ENCODE measurements around the gene STMP1. TPM values are rescaled to one million over a fixed set of nuclear protein-coding genes. Genes with fewer than 3 reads are reported as not detected.
"Not testable (repeated sequence)": the region's sequence is repeated elsewhere in the genome, so short reads cannot be mapped to it uniquely, and the experiment has no call there.

STMP1 gene
- total RNA-seq, 1 experiment from 2014 or later = 25.6 TPM

- Mint-ChIP-seq H3K9me3 (ENCODE audit: low read depth, unreplicated experiment) (no peaks in the 10 kb centered on the region), H3K27ac (ENCODE audit: unreplicated experiment) (no peak overlapping the region), H3K4me1 (ENCODE audit: low read depth, unreplicated experiment) (no peaks in the 10 kb centered on the region), H3K36me3 (ENCODE audit: insufficient read depth, unreplicated experiment) (no peaks in the 10 kb centered on the region), H3K27me3 (ENCODE audit: unreplicated experiment) (no peaks in the 10 kb centered on the region), H3K4me3 (ENCODE audit: low read depth, unreplicated experiment) (no peak overlapping the region)
- no peak for DNase-seq
- no peak for TF ChIP-seq CTCF (IDR thresholded peaks at IDR 0.05; ENCODE audit: unreplicated experiment)
- CTCF ChIA-PET = no interaction called here
- intact Hi-C loops (cut with micrococcal nuclease; ENCODE audit: unreplicated experiment) = no loop called here
- no TSS peak for BruUV-seq (replicated peaks)
Observed at GRCh38 chr7:135690566-135690965, 28.3 kb downstream of the STMP1 start.

GRCh38 chr7:135692055-135692454 lies 29.7 kb downstream of the STMP1 start:
- CTCF ChIA-PET = no interaction called here

GRCh38 chr7:135692606-135693005 lies 30.3 kb downstream of the STMP1 start:
- H3K27me3 Mint-ChIP-seq (ENCODE audit: unreplicated experiment); H3K9me3 Mint-ChIP-seq (ENCODE audit: low read depth, unreplicated experiment); BruUV-seq (replicated peaks); H3K4me1 Mint-ChIP-seq (ENCODE audit: low read depth, unreplicated experiment); H3K4me3 Mint-ChIP-seq (ENCODE audit: low read depth, unreplicated experiment); CTCF ChIA-PET; H3K27ac Mint-ChIP-seq (ENCODE audit: unreplicated experiment); DNase-seq; H3K36me3 Mint-ChIP-seq (ENCODE audit: insufficient read depth, unreplicated experiment); intact Hi-C loops (cut with micrococcal nuclease; ENCODE audit: unreplicated experiment): not testable (repeated sequence)

More at GRCh38 chr7:135692055-135692454, 29.7 kb downstream of the STMP1 start:
- H3K27ac Mint-ChIP-seq (ENCODE audit: unreplicated experiment) = no peak overlapping the region
- DNase-seq = no peak
- no peaks in the 10 kb centered on the region for H3K36me3 Mint-ChIP-seq (ENCODE audit: insufficient read depth, unreplicated experiment)
- no peaks in the 10 kb centered on the region for H3K9me3 Mint-ChIP-seq (ENCODE audit: low read depth, unreplicated experiment)
- intact Hi-C loops (cut with micrococcal nuclease; ENCODE audit: unreplicated experiment) = no loop called here
- no peak for TF ChIP-seq CTCF (IDR thresholded peaks at IDR 0.05; ENCODE audit: unreplicated experiment)
- no peak overlapping the region for H3K4me3 Mint-ChIP-seq (ENCODE audit: low read depth, unreplicated experiment)
- no peaks in the 10 kb centered on the region for H3K27me3 Mint-ChIP-seq (ENCODE audit: unreplicated experiment)
- no peaks in the 10 kb centered on the region for H3K4me1 Mint-ChIP-seq (ENCODE audit: low read depth, unreplicated experiment)
- BruUV-seq (replicated peaks) = no TSS peak

GRCh38 chr7:135693558-135693957 lies 31.2 kb downstream of the STMP1 start:
- Mint-ChIP-seq H3K9me3 (ENCODE audit: low read depth, unreplicated experiment) (no peaks in the 10 kb centered on the region), H3K36me3 (ENCODE audit: insufficient read depth, unreplicated experiment) (no peaks in the 10 kb centered on the region), H3K27me3 (ENCODE audit: unreplicated experiment) (no peaks in the 10 kb centered on the region), H3K4me3 (ENCODE audit: low read depth, unreplicated experiment) (no peak overlapping the region), H3K4me1 (ENCODE audit: low read depth, unreplicated experiment) (no peaks in the 10 kb centered on the region), H3K27ac (ENCODE audit: unreplicated experiment) (no peak overlapping the region)
- BruUV-seq (replicated peaks) = no TSS peak
- no peak for DNase-seq
- intact Hi-C loops (cut with micrococcal nuclease; ENCODE audit: unreplicated experiment) = no loop called here
- no peak for TF ChIP-seq CTCF (IDR thresholded peaks at IDR 0.05; ENCODE audit: unreplicated experiment)
- CTCF ChIA-PET = no interaction called here

GRCh38 chr7:135697276-135698049 lies 35.1 kb downstream of the STMP1 start:
- CTCF ChIA-PET = no interaction called here
- no peaks in the 10 kb centered on the region for H3K4me1 Mint-ChIP-seq (ENCODE audit: low read depth, unreplicated experiment)
- no TSS peak for BruUV-seq (replicated peaks)
- intact Hi-C loops (cut with micrococcal nuclease; ENCODE audit: unreplicated experiment) = no loop called here
- H3K27me3 Mint-ChIP-seq (ENCODE audit: unreplicated experiment) = no peaks in the 10 kb centered on the region
- TF ChIP-seq CTCF (IDR thresholded peaks at IDR 0.05; ENCODE audit: unreplicated experiment) = no peak
- H3K9me3 Mint-ChIP-seq (ENCODE audit: low read depth, unreplicated experiment) = no peaks in the 10 kb centered on the region
- no peak overlapping the region for H3K4me3 Mint-ChIP-seq (ENCODE audit: low read depth, unreplicated experiment)
- H3K27ac Mint-ChIP-seq (ENCODE audit: unreplicated experiment) = no peak overlapping the region
- no peaks in the 10 kb centered on the region for H3K36me3 Mint-ChIP-seq (ENCODE audit: insufficient read depth, unreplicated experiment)
- DNase-seq = no peak
